Ectodermal cell (in vitro differentiated cells): ENCODE data around the gene OOSP3.
"Not testable (repeated sequence)": the region's sequence is repeated elsewhere in the genome, so short reads cannot be mapped to it uniquely, and the experiment has no call there.

ENCODE experiments used
- H3K27ac ChIP-seq: 2 replicates; pipeline ENCODE4 v1.7.0; 2013; ENCODE audit warnings: mild to moderate bottlenecking, low read depth, low read length; ENCODE audit not compliant: insufficient read depth, poor library complexity, severe bottlenecking
- H3K27me3 ChIP-seq: 2 replicates; pipeline ENCODE4 v1.7.0; 2013; ENCODE audit warnings: mild to moderate bottlenecking, low read length; ENCODE audit not compliant: insufficient read depth, control insufficient read depth, poor library complexity, severe bottlenecking
- H3K36me3 ChIP-seq: one replicate; pipeline ENCODE4 v1.7.0; 2013; ENCODE audit warnings: low read length; ENCODE audit not compliant: control insufficient read depth, insufficient read depth
- H3K4me1 ChIP-seq: one replicate; pipeline ENCODE4 v1.7.0; 2013; ENCODE audit warnings: low read length; ENCODE audit not compliant: control insufficient read depth, insufficient read depth
- H3K4me3 ChIP-seq: 2 replicates; pipeline ENCODE4 v1.7.0; 2013; ENCODE audit warnings: low read depth, low read length, control low read depth; ENCODE audit not compliant: insufficient read depth
- H3K9me3 ChIP-seq: 2 replicates; pipeline ENCODE4 v1.7.0; 2013; ENCODE audit warnings: mild to moderate bottlenecking, low read length, moderate library complexity; ENCODE audit not compliant: control insufficient read depth
- WGBS, 2 experiments: methylation state at CpG; one replicate each; pipeline ENCODE4 v1.1.7; 2013; ENCODE audit warnings: missing lambda C conversion rate in 2 of 2; 5-methylcytosine and 5-hydroxymethylcytosine counted together

Gene OOSP3

DNA sequence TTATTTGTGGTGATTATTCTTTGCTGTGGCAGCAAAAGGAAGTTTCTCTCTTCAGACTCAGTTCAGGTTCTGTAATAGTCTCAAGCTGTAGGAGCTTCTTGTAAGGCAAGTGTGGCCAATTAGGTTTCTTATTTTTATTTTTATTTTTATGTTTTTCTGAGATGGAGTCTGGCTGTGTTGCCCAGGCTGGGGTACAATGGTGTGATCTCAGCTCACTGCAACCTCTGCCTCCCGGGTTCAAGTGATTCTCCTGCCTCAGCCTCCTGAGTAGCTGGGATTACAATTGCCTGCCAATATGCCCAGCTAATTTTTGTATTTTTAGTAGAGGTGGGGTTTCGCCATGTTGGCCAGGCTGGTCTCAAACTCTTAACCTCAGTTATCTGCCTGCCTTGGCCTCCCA is 29.0 kb upstream of the OOSP3 start:
- 87 to 92% methylated on average over 2 of the region's 2 CpGs for WGBS, 2 experiments
- not testable (repeated sequence) for H3K9me3 ChIP-seq, H3K36me3 ChIP-seq, H3K4me3 ChIP-seq, H3K4me1 ChIP-seq, H3K27me3 ChIP-seq, H3K27ac ChIP-seq

DNA sequence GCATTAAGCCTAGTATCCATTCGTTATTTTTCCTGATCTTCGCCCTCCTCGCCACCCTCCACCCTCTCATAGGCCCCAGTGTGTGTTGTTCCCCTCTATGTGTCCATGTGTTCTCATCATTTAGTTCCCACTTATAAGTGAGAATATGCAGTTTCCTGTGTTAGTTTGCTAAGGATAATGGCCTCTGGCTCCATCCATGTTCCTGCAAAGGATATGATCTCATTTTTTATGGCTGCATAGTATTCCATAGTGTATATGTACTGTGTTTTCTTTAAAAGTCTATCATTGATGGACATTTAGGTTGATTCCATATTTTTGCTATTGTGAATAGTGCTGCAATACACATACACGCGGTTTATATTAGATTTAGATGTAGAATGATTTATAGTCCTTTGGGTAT is 27.2 kb upstream of the OOSP3 start:
- H3K27ac ChIP-seq, H3K4me1 ChIP-seq, H3K36me3 ChIP-seq, H3K27me3 ChIP-seq, H3K4me3 ChIP-seq, H3K9me3 ChIP-seq: not testable (repeated sequence)
- WGBS, 2 experiments: 90 to 93% methylated on average over 5 of the region's 5 CpGs

DNA sequence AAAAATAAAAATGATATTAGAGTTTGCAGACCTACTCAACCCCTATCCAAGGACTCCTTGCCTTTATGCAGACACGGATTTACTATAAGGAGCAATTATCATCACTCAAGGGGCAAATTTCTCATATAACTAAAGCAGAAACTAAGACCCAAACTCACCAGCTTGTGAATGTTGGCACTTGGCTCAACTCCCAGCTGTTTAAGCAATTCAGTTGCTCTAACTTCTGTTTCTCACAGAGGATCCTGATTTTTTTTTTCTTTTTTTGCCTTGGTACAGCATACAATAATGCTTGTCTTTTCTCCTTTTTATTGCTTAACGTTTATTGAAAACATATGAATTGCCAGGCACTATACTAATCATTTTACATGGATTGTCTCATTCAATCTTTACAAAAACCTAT is 23.7 kb upstream of the OOSP3 start:
- Histone ChIP-seq H3K9me3 (no peaks in the 10 kb centered on the region), H3K27me3 (no peaks in the 10 kb centered on the region), H3K27ac (no peak overlapping the region), H3K4me1 (no peaks in the 10 kb centered on the region), H3K36me3 (no peaks in the 10 kb centered on the region), H3K4me3 (no peak overlapping the region)
- WGBS, 2 experiments: 80 to 95% methylated on average over 2 of the region's 2 CpGs

DNA sequence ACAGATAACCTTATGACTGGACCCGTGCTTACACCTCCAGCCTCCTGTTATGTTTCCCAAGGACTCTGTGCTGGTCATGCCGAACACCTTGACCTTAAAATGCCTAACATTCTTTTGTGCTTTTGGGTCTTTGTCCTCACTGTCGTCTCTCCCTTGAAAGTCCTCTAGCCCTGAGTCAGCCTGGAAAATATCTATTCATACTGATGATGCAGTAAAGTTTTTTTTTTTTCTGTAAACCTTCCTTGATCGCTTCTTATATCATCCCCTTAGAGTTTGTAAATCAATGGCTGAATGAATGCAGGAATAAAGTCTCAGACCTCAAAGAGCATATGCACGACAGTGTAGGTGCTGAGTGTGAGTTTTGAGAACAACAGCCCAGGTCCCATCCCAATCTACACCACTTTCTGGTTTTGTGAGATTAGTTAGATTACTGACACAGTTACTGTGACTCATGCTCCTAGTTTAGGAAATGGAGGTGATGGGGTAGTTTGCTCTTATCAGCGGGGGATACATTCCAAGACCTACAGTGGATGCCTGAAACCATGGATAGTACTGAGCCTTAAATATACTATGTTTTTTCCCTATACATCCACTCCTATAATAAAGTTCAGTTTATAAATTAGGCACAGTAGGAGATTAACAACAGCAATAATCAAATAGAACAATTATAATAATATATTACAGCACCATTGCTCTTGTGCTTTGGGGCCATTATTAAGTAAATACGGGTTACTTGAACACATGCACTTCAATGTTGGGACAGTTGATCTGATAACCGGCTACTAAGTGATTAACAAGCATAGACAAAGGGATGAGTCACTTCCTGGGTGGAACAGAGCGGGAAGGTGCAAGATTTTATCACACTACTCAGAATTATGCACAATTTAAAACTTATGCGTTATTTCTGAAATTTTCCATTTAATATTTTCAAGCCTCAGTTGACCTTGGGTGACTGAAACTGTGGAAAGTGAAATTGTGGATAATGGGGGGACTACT is 20.8 kb upstream of the OOSP3 start:
- H3K27me3 ChIP-seq: no peaks in the 10 kb centered on the region
- H3K4me1 ChIP-seq: no peaks in the 10 kb centered on the region
- no peaks in the 10 kb centered on the region for H3K36me3 ChIP-seq
- H3K4me3 ChIP-seq: no peak overlapping the region
- H3K27ac ChIP-seq: no peak overlapping the region
- H3K9me3 ChIP-seq: no peaks in the 10 kb centered on the region
- 78 to 81% methylated on average over 8 to 10 of the region's 10 CpGs for WGBS, 2 experiments

DNA sequence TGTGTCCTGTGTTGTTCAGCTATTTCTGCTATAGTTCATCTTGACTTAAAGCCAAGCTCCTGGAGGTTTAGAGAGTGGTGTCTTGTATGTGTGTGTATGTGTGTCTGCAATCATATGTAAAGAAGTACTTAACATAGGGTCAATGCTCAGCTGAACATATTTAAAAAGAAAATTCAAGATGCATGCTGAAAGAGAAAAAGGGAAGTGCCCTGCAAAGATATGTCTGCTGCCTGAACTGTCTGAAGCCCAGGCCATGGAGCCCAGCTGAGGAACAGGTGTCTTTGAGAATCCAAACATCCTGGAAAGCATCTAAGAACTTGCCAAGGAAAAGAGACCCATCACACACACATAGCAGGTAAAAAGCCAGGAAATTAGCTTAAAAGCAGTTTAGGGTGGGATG is 18.9 kb upstream of the OOSP3 start:
- Histone ChIP-seq H3K4me1 (no peaks in the 10 kb centered on the region), H3K27me3 (no peaks in the 10 kb centered on the region), H3K27ac (no peak overlapping the region), H3K9me3 (no peaks in the 10 kb centered on the region), H3K4me3 (no peak overlapping the region), H3K36me3 (no peaks in the 10 kb centered on the region)

DNA sequence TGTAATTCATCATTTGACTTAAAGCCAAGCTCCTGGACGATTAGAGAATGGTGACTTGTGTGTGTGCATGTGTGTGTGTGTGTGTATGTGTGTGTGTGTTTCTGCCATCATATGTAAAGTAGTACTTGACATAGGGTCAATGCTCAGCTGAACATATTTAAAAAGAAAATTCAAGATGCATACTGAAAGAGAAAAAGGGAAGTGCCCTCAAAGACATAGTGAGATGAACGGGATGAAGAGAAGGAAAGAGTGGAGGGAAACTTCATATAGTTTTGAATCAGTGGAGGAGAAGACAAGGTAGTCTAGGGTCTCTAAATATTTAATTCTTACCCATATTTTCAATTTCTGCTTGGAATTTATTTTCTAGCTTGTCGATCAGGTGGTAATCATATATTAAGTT is 16.3 kb upstream of the OOSP3 start:
- no peaks in the 10 kb centered on the region for H3K27me3 ChIP-seq
- WGBS, 2 experiments: 90 to 92% methylated on average over 3 of the region's 3 CpGs
- H3K4me1 ChIP-seq: no peaks in the 10 kb centered on the region
- no peak overlapping the region for H3K27ac ChIP-seq
- no peak overlapping the region for H3K4me3 ChIP-seq
- H3K9me3 ChIP-seq: no peaks in the 10 kb centered on the region
- no peaks in the 10 kb centered on the region for H3K36me3 ChIP-seq

DNA sequence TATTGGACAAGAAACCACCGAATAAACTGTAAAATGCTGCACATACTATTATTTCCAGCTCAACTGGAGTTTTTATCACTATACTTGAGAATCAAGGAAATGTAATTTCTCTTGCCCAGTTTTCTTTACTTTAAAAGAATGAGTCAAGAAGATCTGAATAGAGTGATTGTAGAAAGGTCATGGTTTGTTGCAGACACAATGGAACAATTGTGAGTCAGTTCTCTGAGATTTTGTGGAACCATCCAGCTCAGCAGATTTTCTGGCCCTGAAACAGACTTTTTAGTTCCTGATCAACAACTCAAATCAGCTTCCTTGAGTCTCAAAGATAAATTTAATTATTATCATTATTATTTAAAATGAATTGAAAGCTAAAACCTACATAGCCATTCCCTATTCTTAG is 13.6 kb upstream of the OOSP3 start:
- Histone ChIP-seq H3K27me3 (no peaks in the 10 kb centered on the region), H3K27ac (no peak overlapping the region), H3K4me3 (no peak overlapping the region), H3K36me3 (no peaks in the 10 kb centered on the region), H3K9me3 (no peaks in the 10 kb centered on the region), H3K4me1 (no peaks in the 10 kb centered on the region)
- WGBS, 2 experiments: 94 to 100% methylated on average over 1 of the region's 1 CpG

DNA sequence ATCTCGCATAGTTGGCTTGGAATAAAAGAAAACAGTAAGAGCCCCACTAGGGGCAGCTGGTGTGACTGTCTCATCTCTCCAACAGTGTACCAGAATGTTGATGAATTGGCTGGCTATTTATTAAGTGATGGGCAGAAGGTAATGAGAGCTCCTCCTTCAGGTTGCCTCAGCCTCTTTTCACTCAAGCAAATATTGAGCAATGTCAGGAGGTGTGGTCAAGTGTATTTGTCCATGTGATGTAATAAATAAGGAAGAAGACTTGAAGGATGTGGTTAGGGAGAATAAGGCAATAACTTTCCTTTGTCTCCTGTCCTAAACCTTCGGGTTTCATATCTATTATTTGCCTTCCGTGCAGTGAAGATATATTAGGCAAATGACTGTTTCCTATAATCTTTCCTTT is 12.2 kb upstream of the OOSP3 start, which contains the start of gene TCN1:
Gene TCN1, minus strand, starts transcription at position 91 of the 400 bp plus-strand sequence. Its CDS starts 17 bp downstream, at position 74.
- WGBS, 2 experiments: 96 to 100% methylated on average over 3 of the region's 3 CpGs
- Histone ChIP-seq H3K36me3 (no peaks in the 10 kb centered on the region), H3K4me3 (no peak within 1 kb of the TSS), H3K27ac (no peak within 1 kb of the TSS), H3K27me3 (no peaks in the 10 kb centered on the region), H3K9me3 (no peaks in the 10 kb centered on the region), H3K4me1 (no peaks in the 10 kb centered on the region)

DNA sequence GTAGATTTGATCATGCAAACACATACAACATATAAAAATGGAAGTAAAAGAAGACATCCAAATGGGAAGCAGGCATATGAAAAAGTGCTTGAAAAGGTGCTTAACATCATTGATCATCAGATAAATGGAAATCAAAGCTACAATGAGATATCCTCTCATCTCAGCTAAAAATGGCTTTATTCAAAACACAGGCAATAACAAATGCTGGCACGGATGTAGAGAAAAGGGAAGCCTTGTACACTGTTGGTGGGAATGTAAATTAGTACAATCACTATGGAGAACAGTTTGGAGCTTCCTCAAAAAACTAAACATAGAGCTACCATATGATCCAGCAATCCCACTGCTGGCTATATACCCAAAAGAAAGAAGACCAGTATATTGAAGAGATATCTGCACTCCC is 11.7 kb upstream of the OOSP3 start:
- Histone ChIP-seq H3K27me3 (no peaks in the 10 kb centered on the region), H3K4me1 (no peaks in the 10 kb centered on the region), H3K9me3 (no peaks in the 10 kb centered on the region), H3K4me3 (no peak overlapping the region), H3K36me3 (no peaks in the 10 kb centered on the region), H3K27ac (no peak overlapping the region)
- 100% methylated on average over 1 of the region's 1 CpG; no CpG with 5 or more reads in 1 of the 2 experiments for WGBS, 2 experiments

DNA sequence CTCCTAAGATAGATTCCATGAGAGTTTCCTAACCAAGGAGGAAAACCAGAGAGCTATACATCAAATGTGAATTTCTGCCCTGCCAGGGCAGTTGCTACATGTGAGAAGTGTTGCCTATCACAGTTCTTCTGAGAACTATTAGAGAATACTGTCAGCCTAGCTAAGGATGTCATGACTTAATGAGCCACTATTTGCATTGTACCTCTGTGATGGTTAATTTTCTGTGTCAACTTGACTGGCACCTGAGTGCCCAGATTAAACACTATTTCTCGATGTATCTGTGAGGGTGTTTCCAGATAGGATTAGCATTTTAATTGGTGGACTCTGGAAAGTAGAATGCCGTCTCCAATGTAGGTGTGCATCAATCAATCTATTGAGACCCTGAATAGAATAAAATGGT is 10.6 kb upstream of the OOSP3 start:
- Histone ChIP-seq H3K27me3 (no peaks in the 10 kb centered on the region), H3K36me3 (no peaks in the 10 kb centered on the region), H3K4me3 (no peak overlapping the region), H3K4me1 (no peaks in the 10 kb centered on the region), H3K9me3 (no peaks in the 10 kb centered on the region), H3K27ac (no peak overlapping the region)
- WGBS, 2 experiments: 96 to 98% methylated on average over 2 of the region's 2 CpGs
